Measurements from ENCODE around the gene C19orf38. TPM values are rescaled to one million over a fixed set of nuclear protein-coding genes. Genes with fewer than 3 reads are reported as not detected.

C19orf38 gene
- total RNA-seq, 2 experiments from 2014 or later = 1.8 to 2.1 TPM

GRCh38 chr19:10892256-10892655 is 44.0 kb downstream of the C19orf38 start:
- no peaks in the 10 kb centered on the region for H3K27me3 ChIP-seq (ENCODE audit: control insufficient read depth in 1 of 2, insufficient read depth in 2 of 2, low read length in 2 of 2)
- Mint-ChIP-seq H3K36me3 (ENCODE audit: low read depth) (no peaks in the 10 kb centered on the region), H3K4me1 (ENCODE audit: low read depth) (peaks cover 16% of the 10 kb centered on the region), H3K27me3 (no peaks in the 10 kb centered on the region), H3K9me3 (no peaks in the 10 kb centered on the region), H3K27ac (no peak overlapping the region), H3K4me3 (no peak overlapping the region)
- intact Hi-C loops (cut with DNase I, micrococcal nuclease) = no loop called here
- peaks cover 2% of the 10 kb centered on the region for H3K36me3 ChIP-seq (ENCODE audit: insufficient read depth, low read length)
- TF ChIP-seq, protein P1, sequence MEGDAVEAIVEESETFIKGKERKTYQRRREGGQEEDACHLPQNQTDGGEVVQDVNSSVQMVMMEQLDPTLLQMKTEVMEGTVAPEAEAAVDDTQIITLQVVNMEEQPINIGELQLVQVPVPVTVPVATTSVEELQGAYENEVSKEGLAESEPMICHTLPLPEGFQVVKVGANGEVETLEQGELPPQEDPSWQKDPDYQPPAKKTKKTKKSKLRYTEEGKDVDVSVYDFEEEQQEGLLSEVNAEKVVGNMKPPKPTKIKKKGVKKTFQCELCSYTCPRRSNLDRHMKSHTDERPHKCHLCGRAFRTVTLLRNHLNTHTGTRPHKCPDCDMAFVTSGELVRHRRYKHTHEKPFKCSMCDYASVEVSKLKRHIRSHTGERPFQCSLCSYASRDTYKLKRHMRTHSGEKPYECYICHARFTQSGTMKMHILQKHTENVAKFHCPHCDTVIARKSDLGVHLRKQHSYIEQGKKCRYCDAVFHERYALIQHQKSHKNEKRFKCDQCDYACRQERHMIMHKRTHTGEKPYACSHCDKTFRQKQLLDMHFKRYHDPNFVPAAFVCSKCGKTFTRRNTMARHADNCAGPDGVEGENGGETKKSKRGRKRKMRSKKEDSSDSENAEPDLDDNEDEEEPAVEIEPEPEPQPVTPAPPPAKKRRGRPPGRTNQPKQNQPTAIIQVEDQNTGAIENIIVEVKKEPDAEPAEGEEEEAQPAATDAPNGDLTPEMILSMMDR (IDR thresholded peaks at IDR 0.05) = no peak
- ChIA-PET CTCF (no interaction called here), POLR2A (no interaction called here)
- peaks cover 12% of the 10 kb centered on the region for H3K4me1 ChIP-seq (ENCODE audit: insufficient read depth, low read length)
- no peaks in the 10 kb centered on the region for H3K9me3 ChIP-seq (ENCODE audit: control insufficient read depth in 1 of 2, insufficient read depth in 1 of 2, low read length in 2 of 2)
- no peak for DNase-seq
- H3K27ac ChIP-seq (ENCODE audit: low read depth in 1 of 2, low read length in 2 of 2) = no peak overlapping the region
- H3K4me3 ChIP-seq (ENCODE audit: low read length) = no peak overlapping the region
- no peak for ATAC-seq (ENCODE audit: poor library complexity)

GRCh38 chr19:10894911-10895213 is 46.6 kb downstream of the C19orf38 start:
- Mint-ChIP-seq H3K27ac (no peak overlapping the region), H3K27me3 (no peaks in the 10 kb centered on the region), H3K9me3 (no peaks in the 10 kb centered on the region), H3K36me3 (ENCODE audit: low read depth) (no peaks in the 10 kb centered on the region), H3K4me3 (no peak overlapping the region), H3K4me1 (ENCODE audit: low read depth) (peaks cover 16% of the 10 kb centered on the region)
- ChIA-PET CTCF (no interaction called here), POLR2A (no interaction called here)
- intact Hi-C loops (cut with DNase I, micrococcal nuclease) = no loop called here
- Histone ChIP-seq H3K4me1 (ENCODE audit: insufficient read depth, low read length) (peaks cover 14% of the 10 kb centered on the region), H3K36me3 (ENCODE audit: insufficient read depth, low read length) (no peaks in the 10 kb centered on the region), H3K27me3 (ENCODE audit: control insufficient read depth in 1 of 2, insufficient read depth in 2 of 2, low read length in 2 of 2) (no peaks in the 10 kb centered on the region), H3K27ac (ENCODE audit: low read depth in 1 of 2, low read length in 2 of 2) (no peak overlapping the region), H3K4me3 (ENCODE audit: low read length) (no peak overlapping the region), H3K9me3 (ENCODE audit: control insufficient read depth in 1 of 2, insufficient read depth in 1 of 2, low read length in 2 of 2) (no peaks in the 10 kb centered on the region)
- ATAC-seq (ENCODE audit: poor library complexity) = no peak
- TF ChIP-seq, protein P1 (IDR thresholded peaks at IDR 0.05) = no peak
- DNase-seq = no peak

DNA sequence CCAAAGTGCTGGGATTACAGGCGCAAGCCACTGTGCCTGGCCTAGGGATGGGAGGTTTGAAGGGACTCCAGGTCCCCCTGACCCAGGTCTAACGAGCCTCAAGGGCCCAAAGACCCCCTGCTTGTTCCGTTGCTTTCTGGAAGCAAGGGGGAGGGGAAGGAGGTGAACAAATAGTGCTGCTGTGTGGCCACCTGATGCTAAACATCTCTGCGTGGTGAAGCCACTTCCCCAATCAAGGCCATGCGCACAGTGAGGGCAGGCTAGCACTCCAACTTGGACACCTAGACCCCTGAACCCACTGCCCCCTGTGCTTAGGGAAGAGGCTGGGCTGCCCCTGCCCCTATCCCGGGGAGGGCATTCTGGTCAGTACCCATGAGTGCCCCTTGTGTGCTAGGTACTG is 47.1 kb downstream of the C19orf38 start:
- H3K27ac ChIP-seq (ENCODE audit: low read depth in 1 of 2, low read length in 2 of 2) = no peak overlapping the region
- Mint-ChIP-seq H3K4me3 (no peak overlapping the region), H3K9me3 (no peaks in the 10 kb centered on the region), H3K27ac (no peak overlapping the region), H3K4me1 (ENCODE audit: low read depth) (peaks cover 16% of the 10 kb centered on the region), H3K36me3 (ENCODE audit: low read depth) (no peaks in the 10 kb centered on the region), H3K27me3 (no peaks in the 10 kb centered on the region)
- POLR2A ChIA-PET = no interaction called here
- no peak for DNase-seq
- TF ChIP-seq, protein P1 (IDR thresholded peaks at IDR 0.05) = no peak
- CTCF ChIA-PET = no interaction called here
- H3K27me3 ChIP-seq (ENCODE audit: control insufficient read depth in 1 of 2, insufficient read depth in 2 of 2, low read length in 2 of 2) = no peaks in the 10 kb centered on the region
- intact Hi-C loops (cut with DNase I, micrococcal nuclease) = no loop called here
- ATAC-seq (ENCODE audit: poor library complexity) = no peak
- H3K9me3 ChIP-seq (ENCODE audit: control insufficient read depth in 1 of 2, insufficient read depth in 1 of 2, low read length in 2 of 2) = no peaks in the 10 kb centered on the region
- H3K4me3 ChIP-seq (ENCODE audit: low read length) = no peak overlapping the region
- H3K36me3 ChIP-seq (ENCODE audit: insufficient read depth, low read length) = no peaks in the 10 kb centered on the region
- peaks cover 14% of the 10 kb centered on the region for H3K4me1 ChIP-seq (ENCODE audit: insufficient read depth, low read length)
